NT2/D1 (cell line): ENCODE data around the gene DAPK3.

Experiments
- SUZ12 ChIP-seq: IDR thresholded peaks from 2 replicates; pipeline ENCODE4 v1.6.1; 2011; ENCODE audit not compliant: insufficient read length, insufficient read depth; ENCODE audit errors: extremely low read depth
- ZNF274 ChIP-seq: IDR thresholded peaks from 2 replicates; pipeline ENCODE4 v1.6.1; 2011; ENCODE audit warnings: mild to moderate bottlenecking, low read depth, low read length

- TF ChIP-seq SUZ12, result no peak
- no peak for TF ChIP-seq ZNF274
Measured at GRCh38 chr19:3936506-3937442, 34.1 kb downstream of the DAPK3 start.
